Measurements from ENCODE around the gene SERHL2. TPM values are rescaled to one million over a fixed set of nuclear protein-coding genes. Genes with fewer than 3 reads are reported as not detected.
A peak's percentile ranks its signal among the peaks of the same experiment; 100 is the strongest.
"Not testable (repeated sequence)": the region's sequence is repeated elsewhere in the genome, so short reads cannot be mapped to it uniquely, and the experiment has no call there.

Gene SERHL2
- total RNA-seq, 4 donors from 2014 or later, result 0.84 to 13.4 (median 1.7) TPM; not detected in 1

DNA sequence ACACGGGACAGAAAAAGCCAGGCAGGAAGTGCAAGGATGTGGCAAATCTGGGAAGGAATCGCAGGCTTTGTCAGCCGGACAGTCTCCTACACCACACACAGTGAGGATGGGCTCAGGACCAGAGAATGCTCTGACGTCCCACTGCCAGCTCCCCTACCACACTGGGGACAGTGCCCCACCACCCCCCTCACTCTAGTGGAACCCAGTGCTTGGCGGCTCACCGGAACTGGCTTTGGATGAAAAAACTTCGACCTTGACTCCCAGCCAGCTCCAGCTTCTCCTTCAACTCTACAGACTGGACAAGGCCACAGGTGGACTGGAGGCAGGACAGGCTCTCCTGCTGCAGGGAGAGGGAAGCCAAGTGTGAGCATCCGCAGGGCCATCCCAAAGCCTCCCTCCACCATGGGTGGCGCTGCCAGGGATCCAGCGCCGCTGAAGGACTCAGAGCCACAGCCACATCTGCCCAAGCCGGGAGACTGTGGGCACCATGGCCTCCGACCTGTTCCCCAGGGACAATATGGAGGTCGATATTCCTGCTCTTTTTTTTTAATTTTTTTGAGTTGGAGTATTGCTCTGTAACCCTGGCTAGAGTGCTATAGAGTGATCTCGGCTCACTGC is 24.0 kb downstream of the SERHL2 start:
- peaks cover 0 to 9% of the 10 kb centered on the region in 2 donors for H3K36me3 ChIP-seq
- intact Hi-C loops (cut with DNase I; ENCODE audit: low total_unique reads), result no loop called here
- in situ Hi-C loops (cut with MboI; ENCODE audit: low sequenced_read_pairs in 4 of 4), result no loop called here

DNA sequence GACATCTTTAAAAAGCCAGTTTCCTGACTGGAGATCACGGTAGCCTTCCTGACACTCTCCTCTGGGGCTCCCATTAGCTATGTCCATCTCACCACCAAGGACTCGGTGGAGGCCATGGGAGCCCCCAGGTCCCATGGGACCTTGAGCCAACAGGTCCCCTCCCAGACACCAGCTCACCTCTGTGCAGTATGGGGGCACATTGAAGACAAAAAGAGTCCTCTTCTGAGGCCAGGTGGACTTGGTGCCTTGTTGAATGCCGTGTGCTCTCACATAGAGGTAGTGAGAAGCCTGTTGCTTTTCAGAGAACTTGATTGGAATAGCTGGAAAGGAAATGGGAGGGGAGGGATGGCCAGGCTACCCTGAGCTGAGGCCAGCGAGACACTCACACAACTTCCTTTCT is 26.3 kb downstream of the SERHL2 start:
- H3K27me3 ChIP-seq; intact Hi-C loops (cut with DNase I; ENCODE audit: low total_unique reads); H3K4me3 ChIP-seq; H3K4me1 ChIP-seq; in situ Hi-C loops (cut with MboI; ENCODE audit: low sequenced_read_pairs in 4 of 4); ATAC-seq; H3K9me3 ChIP-seq; H3K27ac ChIP-seq; DNase-seq: not testable (repeated sequence)
- H3K36me3 ChIP-seq, result peaks cover 0 to 16% of the 10 kb centered on the region in 2 donors

More for the DNA sequence above, 24.0 kb downstream of the SERHL2 start:
- Histone ChIP-seq H3K9me3 (no peaks in the 10 kb centered on the region), H3K27me3 (no peaks in the 10 kb centered on the region), H3K27ac (no peak overlapping the region), H3K4me1 (peaks cover 0 to 7% of the 10 kb centered on the region in 2 donors), H3K4me3 (no peak overlapping the region)
- ATAC-seq (no peak), DNase-seq (no peak)
- TF ChIP-seq, protein P1, sequence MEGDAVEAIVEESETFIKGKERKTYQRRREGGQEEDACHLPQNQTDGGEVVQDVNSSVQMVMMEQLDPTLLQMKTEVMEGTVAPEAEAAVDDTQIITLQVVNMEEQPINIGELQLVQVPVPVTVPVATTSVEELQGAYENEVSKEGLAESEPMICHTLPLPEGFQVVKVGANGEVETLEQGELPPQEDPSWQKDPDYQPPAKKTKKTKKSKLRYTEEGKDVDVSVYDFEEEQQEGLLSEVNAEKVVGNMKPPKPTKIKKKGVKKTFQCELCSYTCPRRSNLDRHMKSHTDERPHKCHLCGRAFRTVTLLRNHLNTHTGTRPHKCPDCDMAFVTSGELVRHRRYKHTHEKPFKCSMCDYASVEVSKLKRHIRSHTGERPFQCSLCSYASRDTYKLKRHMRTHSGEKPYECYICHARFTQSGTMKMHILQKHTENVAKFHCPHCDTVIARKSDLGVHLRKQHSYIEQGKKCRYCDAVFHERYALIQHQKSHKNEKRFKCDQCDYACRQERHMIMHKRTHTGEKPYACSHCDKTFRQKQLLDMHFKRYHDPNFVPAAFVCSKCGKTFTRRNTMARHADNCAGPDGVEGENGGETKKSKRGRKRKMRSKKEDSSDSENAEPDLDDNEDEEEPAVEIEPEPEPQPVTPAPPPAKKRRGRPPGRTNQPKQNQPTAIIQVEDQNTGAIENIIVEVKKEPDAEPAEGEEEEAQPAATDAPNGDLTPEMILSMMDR (IDR thresholded peaks at IDR 0.05 in 4 of 5, conservative IDR thresholded peaks at IDR 0.05 in 1 of 5), result no peak
- TF ChIP-seq POLR2A (IDR thresholded peaks at IDR 0.05), result no peak

DNA sequence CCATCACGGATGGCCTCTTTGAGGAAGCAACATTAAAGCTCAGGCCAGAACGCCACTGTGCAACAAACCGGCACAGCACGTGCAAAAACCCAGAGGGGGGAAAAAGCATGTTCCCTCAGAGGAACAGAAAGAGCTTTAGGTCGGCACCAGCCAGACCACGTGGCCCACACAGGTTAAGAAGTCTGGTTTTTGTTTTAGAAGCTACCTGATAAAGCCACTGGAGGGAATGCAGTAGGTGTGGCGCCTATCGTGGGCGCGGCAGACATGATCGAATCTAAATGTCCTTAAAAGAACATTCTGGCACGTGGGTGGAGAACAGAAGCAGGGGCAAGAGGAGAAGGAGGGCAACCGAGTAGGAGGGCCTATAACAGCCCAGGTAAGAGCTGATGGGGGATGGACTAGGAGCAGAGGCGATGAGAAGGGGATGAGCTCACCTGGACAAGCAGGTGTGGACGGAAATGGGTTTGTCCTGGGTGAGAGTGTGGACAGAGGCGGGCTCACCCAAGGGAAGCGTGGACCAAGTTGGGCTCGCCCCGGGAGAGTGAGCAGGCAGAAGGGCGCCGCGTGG is 27.5 kb downstream of the SERHL2 start:
- H3K9me3 ChIP-seq; in situ Hi-C loops (cut with MboI; ENCODE audit: low sequenced_read_pairs in 4 of 4); H3K4me1 ChIP-seq; intact Hi-C loops (cut with DNase I; ENCODE audit: low total_unique reads); DNase-seq; H3K27me3 ChIP-seq: not testable (repeated sequence)
- Histone ChIP-seq H3K4me3 (peak overlapping the region; percentile 66 to 89 (median 78)), H3K36me3 (peaks cover 0 to 28% of the 10 kb centered on the region in 2 donors), H3K27ac (peak overlapping the region; percentile 41 to 74 (median 59))
- ATAC-seq, result peak; percentile 23 to 27

DNA sequence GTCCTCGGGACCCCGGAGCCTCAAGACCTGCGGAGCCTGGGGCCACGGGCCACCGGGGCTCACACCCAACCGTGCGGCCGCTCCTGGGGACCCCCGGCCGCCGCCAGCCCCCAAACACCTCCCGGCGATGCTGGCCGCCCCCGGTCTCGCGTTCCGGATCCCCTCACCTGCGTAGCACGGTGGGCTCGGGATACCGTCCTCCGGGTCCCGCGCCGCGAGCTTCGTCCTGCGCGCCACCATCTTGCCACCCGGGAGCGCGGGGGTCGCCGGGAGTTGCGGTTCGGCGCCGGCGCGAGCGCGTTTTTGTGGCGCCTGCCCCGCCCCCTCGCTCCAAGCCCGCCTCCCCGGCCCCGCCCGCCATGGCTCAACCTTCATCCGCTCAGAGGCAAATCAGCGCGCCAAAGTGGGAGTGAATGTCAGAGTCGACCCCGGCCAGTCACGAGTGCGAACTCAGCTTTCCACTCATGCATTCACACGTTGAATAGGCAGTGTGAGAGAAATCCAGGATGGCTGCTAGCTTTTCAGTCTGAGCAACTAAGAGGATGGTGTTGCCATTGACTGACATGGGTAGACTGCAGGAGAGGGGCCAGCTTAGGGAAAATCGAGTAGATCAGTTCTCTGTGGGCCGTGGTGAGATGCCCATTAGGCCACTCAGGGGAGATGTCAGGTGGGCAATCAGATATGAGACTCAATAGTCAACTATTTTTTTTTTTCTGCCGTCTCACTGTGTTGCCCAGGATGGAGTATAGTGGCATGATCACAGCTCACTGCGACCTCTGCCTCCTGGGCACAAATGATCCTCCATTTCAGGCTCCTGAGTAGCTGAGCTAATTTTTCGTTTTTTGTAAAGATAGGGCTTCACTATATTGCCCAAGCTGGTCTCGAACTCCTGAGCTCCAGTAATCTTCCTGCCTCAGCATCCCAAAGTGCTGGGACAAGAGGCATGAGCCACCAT is 28.3 kb downstream of the SERHL2 start:
- Histone ChIP-seq H3K36me3 (peaks cover 0 to 36% of the 10 kb centered on the region in 2 donors), H3K27ac (peak overlapping the region; percentile 41 to 74 (median 59)), H3K9me3 (no peaks in the 10 kb centered on the region), H3K27me3 (no peaks in the 10 kb centered on the region), H3K4me3 (peak overlapping the region; percentile 66 to 89 (median 78)), H3K4me1 (peaks cover 0 to 7% of the 10 kb centered on the region in 2 donors)
- peak; percentile 51 to 62 for DNase-seq
- in situ Hi-C loops (cut with MboI; ENCODE audit: low sequenced_read_pairs in 4 of 4) (no loop called here), intact Hi-C loops (cut with DNase I; ENCODE audit: low total_unique reads) (no loop called here)
- ATAC-seq, result peak; percentile 84 to 87
- peak; percentile 26 to 31 for TF ChIP-seq POLR2A (IDR thresholded peaks at IDR 0.05)
- TF ChIP-seq, protein P1 (IDR thresholded peaks at IDR 0.05 in 4 of 5, conservative IDR thresholded peaks at IDR 0.05 in 1 of 5), result no peak

DNA sequence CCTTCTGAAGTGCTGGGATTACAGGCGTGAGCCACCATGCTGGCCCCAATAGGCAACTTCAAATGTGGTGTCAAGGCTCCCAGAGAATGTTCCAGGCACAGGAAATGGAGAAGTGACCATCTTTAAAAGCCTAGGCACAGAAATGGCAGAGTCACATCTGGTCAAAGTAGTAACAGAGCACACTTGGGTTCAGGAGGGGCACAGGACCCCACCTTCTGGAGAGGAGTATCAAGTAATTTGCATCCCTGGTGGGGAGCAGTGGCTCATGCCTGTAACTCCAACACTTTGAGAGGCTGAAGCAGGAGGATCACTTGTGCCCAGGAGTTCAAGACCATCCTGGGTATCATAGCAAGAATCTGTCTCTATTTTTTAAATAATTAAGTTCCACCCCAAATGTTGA is 29.2 kb downstream of the SERHL2 start:
- H3K36me3 ChIP-seq, result peaks cover 0 to 43% of the 10 kb centered on the region in 2 donors
- intact Hi-C loops (cut with DNase I; ENCODE audit: low total_unique reads), result no loop called here
- H3K27ac ChIP-seq, result no peak overlapping the region
- in situ Hi-C loops (cut with MboI; ENCODE audit: low sequenced_read_pairs in 4 of 4), result no loop called here
- no peak for DNase-seq
- H3K4me3 ChIP-seq, result no peak overlapping the region
- ATAC-seq, result no peak
- no peaks in the 10 kb centered on the region for H3K27me3 ChIP-seq
- no peaks in the 10 kb centered on the region for H3K9me3 ChIP-seq
- TF ChIP-seq, protein P1 (IDR thresholded peaks at IDR 0.05 in 4 of 5, conservative IDR thresholded peaks at IDR 0.05 in 1 of 5), result no peak
- TF ChIP-seq POLR2A (IDR thresholded peaks at IDR 0.05), result no peak
- H3K4me1 ChIP-seq, result peaks cover 0 to 7% of the 10 kb centered on the region in 2 donors
